Gastrocnemius medialis (tissue), 4 donors: ENCODE measurements around the gene GHDC. TPM values are rescaled to one million over a fixed set of nuclear protein-coding genes. Genes with fewer than 3 reads are reported as not detected.

Experiments
- ATAC-seq, 2 donors: fragments of 150-250 bp; one replicate each; pipeline ENCODE4 v1.9.1; 2016
- DNase-seq, 2 donors: peaks; one replicate each; pipeline ENCODE4 v3.0.0-alpha.2; 2019
- H3K27ac ChIP-seq, 4 donors: fragments of 200-600 bp; sonication (generic); 1 replicate in 1 of 4; 2 replicates in 3 of 4; pipeline ENCODE4 v1.5.1; 2016 to 2018; ENCODE audit warnings: mild to moderate bottlenecking in 2 of 4, moderate library complexity in 1 of 4
- H3K27me3 ChIP-seq, 3 donors: fragments of 200-600 bp; sonication (generic) in 2 of 3; 1 replicate in 1 of 3; 2 replicates in 2 of 3; pipeline versions ENCODE4 v1.5.1 to v1.6.0; 2016 to 2019; ENCODE audit warnings: mild to moderate bottlenecking in 1 of 3, moderate library complexity in 1 of 3
- H3K36me3 ChIP-seq, 2 donors: fragments of 200-600 bp; sonication (generic) in 1 of 2; one replicate each; pipeline ENCODE4 v1.5.1; 2017 to 2018
- H3K4me1 ChIP-seq, 2 donors: fragments of 200-600 bp; sonication (generic) in 1 of 2; one replicate each; pipeline ENCODE4 v1.5.1; 2016 to 2017; ENCODE audit warnings: mild to moderate bottlenecking in 2 of 2
- H3K4me3 ChIP-seq, 4 donors: fragments of 200-600 bp; sonication (generic) in 3 of 4; 1 replicate in 1 of 4; 2 replicates in 3 of 4; pipeline ENCODE4 v1.5.1; 2016 to 2019; ENCODE audit warnings: mild to moderate bottlenecking in 2 of 4
- H3K9me3 ChIP-seq, 3 donors: fragments of 200-600 bp; sonication (generic) in 2 of 3; 1 replicate in 1 of 3; 2 replicates in 2 of 3; pipeline ENCODE4 v1.5.1; 2016 to 2019
- POLR2A ChIP-seq, 2 donors: fragments of 450-650 bp; IDR thresholded peaks; one replicate each; pipeline ENCODE4 v1.6.1; 2017; ENCODE audit warnings: antibody characterized with exemption in 2 of 2, mild to moderate bottlenecking in 2 of 2, moderate library complexity in 2 of 2
- in situ Hi-C, 4 donors: fragments of 200-750 bp; cut with MboI; loops; one replicate each; pipeline versions ENCODE4 v1.15.0 to v1.8.0; 2017; ENCODE audit warnings: low sequenced_read_pairs in 4 of 4
- intact Hi-C: fragments of 100-400 bp; cut with DNase I; formaldehyde crosslinking; loops from one replicate; pipeline ENCODE4 v1.15.1; 2023; ENCODE audit warnings: low total_unique reads
- total RNA-seq, 4 donors: library from RNA; depleted of rRNA; stranded (reverse); fragments of >200 nt; gene quantifications; one replicate each; pipeline versions ENCODE4 v1.1.0 to v1.2.3, GENCODE V29; 2016
- TF ChIP-seq, protein P1 (sequence below), 5 experiments: fragments of 450-650 bp in 3 of 5; fragments of 200-600 bp in 2 of 5; sonication (generic) in 2 of 5; IDR thresholded peaks in 4 of 5; conservative IDR thresholded peaks in 1 of 5; 1 replicate in 4 of 5; 2 replicates in 1 of 5; pipeline ENCODE4 v1.5.1; 2016 to 2019; ENCODE audit warnings: antibody characterized with exemption in 5 of 5, mild to moderate bottlenecking in 3 of 5, moderate library complexity in 3 of 5

The GHDC gene
- total RNA-seq, 4 donors from 2014 or later = 13.8 to 20.0 (median 18.2) TPM

DNA sequence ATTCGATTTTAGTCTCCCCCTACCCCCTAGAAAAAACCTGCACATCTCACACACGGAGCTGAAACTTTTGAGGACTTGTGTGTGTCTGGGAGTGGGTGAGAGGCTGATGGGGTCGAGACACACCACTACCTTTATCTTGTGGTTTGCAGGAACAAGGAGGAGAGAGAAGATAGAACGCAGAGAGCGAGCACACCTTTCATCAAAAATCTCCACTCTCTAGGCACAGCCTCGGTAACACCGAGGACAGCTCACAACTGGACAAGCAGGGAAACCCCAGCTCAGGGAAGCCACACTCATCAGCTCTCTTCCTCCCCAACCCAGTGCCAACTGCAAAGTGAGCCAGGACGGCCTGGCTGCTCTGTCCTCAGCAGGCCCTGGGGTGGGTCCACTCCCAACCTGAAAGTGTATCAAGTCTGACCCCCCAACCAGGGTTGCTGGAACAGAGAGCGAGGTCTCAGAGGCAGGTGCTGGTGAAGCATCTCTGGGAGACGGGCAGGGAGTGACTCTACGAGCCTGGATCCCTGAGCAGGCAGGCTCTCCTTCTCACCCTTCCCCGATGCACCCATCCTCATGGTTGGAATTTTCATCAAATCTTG, 5.2 kb upstream of the GHDC start:
- H3K27me3 ChIP-seq = no peaks in the 10 kb centered on the region
- in situ Hi-C loops (no loop called here), intact Hi-C loops (no loop called here)
- DNase-seq (no peak), ATAC-seq (no peak)
- peaks cover 0 to 32% of the 10 kb centered on the region in 2 donors for H3K36me3 ChIP-seq
- H3K4me3 ChIP-seq = no peak overlapping the region
- H3K27ac ChIP-seq = no peak overlapping the region
- no peak for TF ChIP-seq POLR2A (IDR thresholded peaks at IDR 0.05)
- TF ChIP-seq, protein P1, sequence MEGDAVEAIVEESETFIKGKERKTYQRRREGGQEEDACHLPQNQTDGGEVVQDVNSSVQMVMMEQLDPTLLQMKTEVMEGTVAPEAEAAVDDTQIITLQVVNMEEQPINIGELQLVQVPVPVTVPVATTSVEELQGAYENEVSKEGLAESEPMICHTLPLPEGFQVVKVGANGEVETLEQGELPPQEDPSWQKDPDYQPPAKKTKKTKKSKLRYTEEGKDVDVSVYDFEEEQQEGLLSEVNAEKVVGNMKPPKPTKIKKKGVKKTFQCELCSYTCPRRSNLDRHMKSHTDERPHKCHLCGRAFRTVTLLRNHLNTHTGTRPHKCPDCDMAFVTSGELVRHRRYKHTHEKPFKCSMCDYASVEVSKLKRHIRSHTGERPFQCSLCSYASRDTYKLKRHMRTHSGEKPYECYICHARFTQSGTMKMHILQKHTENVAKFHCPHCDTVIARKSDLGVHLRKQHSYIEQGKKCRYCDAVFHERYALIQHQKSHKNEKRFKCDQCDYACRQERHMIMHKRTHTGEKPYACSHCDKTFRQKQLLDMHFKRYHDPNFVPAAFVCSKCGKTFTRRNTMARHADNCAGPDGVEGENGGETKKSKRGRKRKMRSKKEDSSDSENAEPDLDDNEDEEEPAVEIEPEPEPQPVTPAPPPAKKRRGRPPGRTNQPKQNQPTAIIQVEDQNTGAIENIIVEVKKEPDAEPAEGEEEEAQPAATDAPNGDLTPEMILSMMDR (IDR thresholded peaks at IDR 0.05 in 4 of 5, conservative IDR thresholded peaks at IDR 0.05 in 1 of 5) = no peak
- no peaks in the 10 kb centered on the region for H3K9me3 ChIP-seq
- peaks cover 4 to 8% of the 10 kb centered on the region in 2 donors for H3K4me1 ChIP-seq

DNA sequence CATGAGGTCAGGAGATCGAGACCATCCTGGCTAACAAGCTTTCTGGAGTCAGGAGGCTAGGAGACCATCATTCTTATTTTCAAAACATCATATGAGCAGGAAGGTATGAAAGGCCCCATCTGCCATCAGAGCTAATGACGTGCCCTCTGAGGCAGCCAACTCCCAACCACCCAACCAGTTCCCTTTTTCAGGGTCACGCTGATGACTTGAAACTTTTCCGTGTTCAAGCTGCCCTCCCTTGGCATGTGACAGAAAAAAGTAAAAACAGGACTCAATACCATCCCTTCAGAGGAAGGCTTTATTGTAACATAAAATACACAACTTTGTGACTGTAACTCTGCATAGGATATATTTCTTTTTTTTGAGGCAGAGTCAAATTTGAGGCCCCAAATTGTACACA, 4.6 kb upstream of the GHDC start:
- in situ Hi-C loops = no loop called here
- ATAC-seq (no peak), DNase-seq (no peak)
- TF ChIP-seq, protein P1 (IDR thresholded peaks at IDR 0.05 in 4 of 5, conservative IDR thresholded peaks at IDR 0.05 in 1 of 5) = no peak
- no peak for TF ChIP-seq POLR2A (IDR thresholded peaks at IDR 0.05)
- Histone ChIP-seq H3K27me3 (no peaks in the 10 kb centered on the region), H3K36me3 (peaks cover 0 to 26% of the 10 kb centered on the region in 2 donors), H3K27ac (peak overlapping the region in 1 of 4 donors; percentile 27), H3K4me1 (peaks cover 7 to 9% of the 10 kb centered on the region in 2 donors), H3K4me3 (no peak overlapping the region), H3K9me3 (no peaks in the 10 kb centered on the region)
- intact Hi-C loops = no loop called here

DNA sequence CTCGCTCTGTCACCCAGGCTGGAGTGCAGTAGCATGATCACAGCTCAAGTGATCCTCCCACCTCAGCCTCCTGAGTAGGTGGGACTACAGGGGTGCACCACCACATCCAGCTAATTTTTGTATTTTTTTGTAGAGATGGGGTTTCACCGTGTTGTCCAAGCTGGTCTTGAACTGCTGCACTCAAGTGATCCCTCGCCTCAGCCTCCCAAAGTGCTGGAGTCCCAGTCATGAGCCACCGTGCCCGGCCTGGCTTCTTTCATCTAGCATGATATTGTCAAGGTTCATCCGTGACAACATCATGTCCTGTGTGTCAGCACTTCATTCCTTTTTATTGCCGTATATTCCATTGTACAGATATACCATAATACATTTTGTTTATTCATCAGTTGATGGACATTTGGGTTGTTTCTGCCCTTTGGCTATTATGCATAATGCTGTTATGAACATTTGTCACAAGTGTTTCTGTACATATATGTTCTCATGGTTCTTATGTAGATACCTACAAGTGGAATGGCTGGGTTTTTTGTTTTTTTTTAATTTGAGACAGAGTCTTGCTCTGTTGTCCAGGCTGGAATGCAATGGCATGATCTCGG, 3.4 kb upstream of the GHDC start:
- no peak overlapping the region for H3K27ac ChIP-seq
- ATAC-seq = no peak
- no peak for DNase-seq
- H3K27me3 ChIP-seq = no peaks in the 10 kb centered on the region
- intact Hi-C loops (no loop called here), in situ Hi-C loops (no loop called here)
- H3K4me3 ChIP-seq = no peak overlapping the region
- peaks cover 0 to 17% of the 10 kb centered on the region in 2 donors for H3K36me3 ChIP-seq
- no peaks in the 10 kb centered on the region for H3K9me3 ChIP-seq
- TF ChIP-seq, protein P1 (IDR thresholded peaks at IDR 0.05 in 4 of 5, conservative IDR thresholded peaks at IDR 0.05 in 1 of 5) = no peak
- peaks cover 16 to 17% of the 10 kb centered on the region in 2 donors for H3K4me1 ChIP-seq

DNA sequence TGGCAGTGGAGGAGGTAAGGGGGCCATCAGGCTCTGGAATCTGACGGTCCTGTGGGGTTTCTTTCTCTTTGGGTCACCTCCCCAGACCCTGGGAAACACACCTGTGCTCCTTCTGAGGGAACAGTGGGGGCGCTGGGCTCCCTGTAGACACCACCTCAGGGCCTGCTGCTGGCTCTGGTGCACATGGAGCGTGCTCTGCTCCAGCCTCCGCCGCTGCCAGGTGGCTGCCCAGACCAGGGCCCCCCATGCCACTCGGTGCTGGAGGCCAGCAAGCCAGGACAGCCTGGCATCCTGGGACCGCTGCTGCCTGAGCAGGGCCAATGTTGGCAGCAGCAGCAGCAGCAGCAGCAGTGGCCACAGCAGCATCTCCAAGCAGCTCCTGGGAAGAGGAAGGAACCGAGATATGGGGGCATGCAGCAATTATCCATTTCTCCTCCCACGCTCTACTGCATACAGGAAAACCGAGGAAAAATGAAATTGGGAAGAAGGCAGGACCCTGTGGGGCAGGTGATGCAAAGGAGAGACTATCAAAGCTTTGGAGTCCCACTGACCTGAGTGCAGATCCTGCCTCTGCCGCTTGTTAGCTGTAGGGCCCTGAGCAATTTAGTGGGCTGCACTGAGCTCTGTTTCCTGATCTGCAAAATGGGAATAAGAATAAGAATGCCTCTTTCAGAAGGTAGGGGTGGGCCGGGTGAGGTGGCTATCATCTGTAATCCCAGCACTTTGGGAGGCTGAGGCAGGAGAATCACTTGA, 902 bp downstream of the GHDC start:
- Histone ChIP-seq H3K27ac (peak overlapping the region; percentile 80 to 95 (median 89)), H3K4me3 (peak overlapping the region; percentile 71 to 95 (median 79))

More for the DNA sequence above, 902 bp downstream of the GHDC start:
- H3K9me3 ChIP-seq = no peaks in the 10 kb centered on the region
- in situ Hi-C loops = no loop called here
- ATAC-seq (no peak), DNase-seq (no peak)
- H3K36me3 ChIP-seq = no peaks in the 10 kb centered on the region
- no peaks in the 10 kb centered on the region for H3K27me3 ChIP-seq
- intact Hi-C loops = loop anchor here (5.0 kb wide), 1 partner anchor 94 kb away; the partner anchor contains the start of gene STAT5A
- no peak for TF ChIP-seq POLR2A (IDR thresholded peaks at IDR 0.05)
- TF ChIP-seq, protein P1 (IDR thresholded peaks at IDR 0.05 in 4 of 5, conservative IDR thresholded peaks at IDR 0.05 in 1 of 5) = no peak
- peaks cover 16 to 23% of the 10 kb centered on the region in 2 donors for H3K4me1 ChIP-seq
